ENCODE data around the gene PTPRN. TPM values are rescaled to one million over a fixed set of nuclear protein-coding genes. Genes with fewer than 3 reads are reported as not detected.

The PTPRN gene
- total RNA-seq, 4 donors from 2014 or later: not detected

DNA sequence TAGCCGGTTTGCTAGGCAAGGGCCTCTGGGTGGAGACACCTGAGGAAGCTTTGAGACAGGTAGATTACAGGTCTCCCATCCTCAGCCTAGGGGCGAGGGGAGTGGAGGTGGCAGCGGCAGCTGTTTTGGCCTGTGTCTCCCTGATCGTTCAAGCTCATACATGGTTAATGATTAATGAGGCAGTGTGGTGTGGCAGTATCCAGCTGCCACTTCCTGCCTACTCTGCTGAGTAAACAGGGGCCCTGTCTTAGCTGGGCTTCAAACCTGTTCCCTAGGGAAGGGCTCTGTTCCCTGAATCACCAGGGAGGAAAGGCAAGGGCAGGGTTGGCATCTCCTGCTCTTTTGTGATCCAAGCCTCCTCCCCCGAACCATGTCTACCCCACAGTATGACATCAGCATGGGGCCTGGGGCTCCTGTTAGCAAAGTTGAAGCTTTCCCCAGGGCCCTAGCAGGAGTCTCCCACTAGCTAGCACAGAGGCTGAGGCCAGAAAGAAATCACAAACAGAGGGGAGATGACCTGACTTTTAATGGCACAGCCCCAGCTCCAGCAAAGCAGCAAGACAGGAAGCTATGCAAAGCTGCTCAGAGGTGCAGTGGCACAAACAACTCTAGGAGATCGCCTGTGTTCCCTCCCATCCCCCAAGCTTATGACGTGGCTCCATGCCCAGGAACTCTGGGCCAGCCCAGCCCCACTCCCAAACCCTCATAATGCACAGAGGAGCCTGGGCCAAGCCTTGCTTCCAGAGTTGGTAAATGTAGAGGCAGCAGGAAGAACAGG, 59.8 kb downstream of the PTPRN start:
- TF ChIP-seq EP300 (IDR thresholded peaks at IDR 0.05) (no peak), POLR2AphosphoS5 (IDR thresholded peaks at IDR 0.05) (peak in 2 of 3 donors; percentile 15 to 74)
- Histone ChIP-seq H3K4me3 (peak overlapping the region; percentile 23), H3K4me1 (peaks cover 92% of the 10 kb centered on the region), H3K27ac (peak overlapping the region; percentile 86), H3K27me3 (no peaks in the 10 kb centered on the region), H3K9me3 (no peaks in the 10 kb centered on the region), H3K36me3 (peaks cover 20% of the 10 kb centered on the region)
- DNase-seq (ENCODE audit: low spot score in 2 of 2): peak; percentile 87 to 89
- 14% methylated on average over 6 of the region's 7 CpGs for WGBS

DNA sequence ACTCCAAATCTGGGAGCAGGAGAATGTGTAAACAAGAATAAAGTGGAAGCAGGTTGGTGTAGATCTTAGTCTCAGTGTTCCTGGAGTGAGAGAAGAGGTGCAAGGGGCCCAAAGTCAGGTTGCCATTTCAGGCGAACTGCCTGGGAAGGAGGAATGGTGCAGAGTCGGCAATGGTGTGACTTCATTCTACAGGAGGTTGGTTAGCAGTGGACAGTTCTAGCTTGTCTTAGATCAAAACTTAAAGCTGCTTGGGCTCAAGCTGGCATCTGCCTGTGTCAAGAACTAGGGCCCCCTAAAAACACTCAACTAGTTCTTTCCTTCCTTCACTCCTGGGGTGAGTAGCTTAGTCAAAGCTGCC, 60.4 kb downstream of the PTPRN start:
- Histone ChIP-seq H3K4me3 (peak overlapping the region; percentile 17), H3K36me3 (peaks cover 20% of the 10 kb centered on the region), H3K4me1 (peaks cover 89% of the 10 kb centered on the region), H3K27ac (peak overlapping the region; percentile 86), H3K27me3 (no peaks in the 10 kb centered on the region), H3K9me3 (no peaks in the 10 kb centered on the region)
- DNase-seq (ENCODE audit: low spot score in 2 of 2): no peak
- WGBS: 41% methylated on average over 2 of the region's 2 CpGs
- TF ChIP-seq, protein P1, sequence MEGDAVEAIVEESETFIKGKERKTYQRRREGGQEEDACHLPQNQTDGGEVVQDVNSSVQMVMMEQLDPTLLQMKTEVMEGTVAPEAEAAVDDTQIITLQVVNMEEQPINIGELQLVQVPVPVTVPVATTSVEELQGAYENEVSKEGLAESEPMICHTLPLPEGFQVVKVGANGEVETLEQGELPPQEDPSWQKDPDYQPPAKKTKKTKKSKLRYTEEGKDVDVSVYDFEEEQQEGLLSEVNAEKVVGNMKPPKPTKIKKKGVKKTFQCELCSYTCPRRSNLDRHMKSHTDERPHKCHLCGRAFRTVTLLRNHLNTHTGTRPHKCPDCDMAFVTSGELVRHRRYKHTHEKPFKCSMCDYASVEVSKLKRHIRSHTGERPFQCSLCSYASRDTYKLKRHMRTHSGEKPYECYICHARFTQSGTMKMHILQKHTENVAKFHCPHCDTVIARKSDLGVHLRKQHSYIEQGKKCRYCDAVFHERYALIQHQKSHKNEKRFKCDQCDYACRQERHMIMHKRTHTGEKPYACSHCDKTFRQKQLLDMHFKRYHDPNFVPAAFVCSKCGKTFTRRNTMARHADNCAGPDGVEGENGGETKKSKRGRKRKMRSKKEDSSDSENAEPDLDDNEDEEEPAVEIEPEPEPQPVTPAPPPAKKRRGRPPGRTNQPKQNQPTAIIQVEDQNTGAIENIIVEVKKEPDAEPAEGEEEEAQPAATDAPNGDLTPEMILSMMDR (IDR thresholded peaks at IDR 0.05): no peak
- TF ChIP-seq EP300 (IDR thresholded peaks at IDR 0.05): no peak
- no peak for TF ChIP-seq POLR2A (IDR thresholded peaks at IDR 0.05)
- TF ChIP-seq POLR2AphosphoS5 (IDR thresholded peaks at IDR 0.05): no peak

DNA sequence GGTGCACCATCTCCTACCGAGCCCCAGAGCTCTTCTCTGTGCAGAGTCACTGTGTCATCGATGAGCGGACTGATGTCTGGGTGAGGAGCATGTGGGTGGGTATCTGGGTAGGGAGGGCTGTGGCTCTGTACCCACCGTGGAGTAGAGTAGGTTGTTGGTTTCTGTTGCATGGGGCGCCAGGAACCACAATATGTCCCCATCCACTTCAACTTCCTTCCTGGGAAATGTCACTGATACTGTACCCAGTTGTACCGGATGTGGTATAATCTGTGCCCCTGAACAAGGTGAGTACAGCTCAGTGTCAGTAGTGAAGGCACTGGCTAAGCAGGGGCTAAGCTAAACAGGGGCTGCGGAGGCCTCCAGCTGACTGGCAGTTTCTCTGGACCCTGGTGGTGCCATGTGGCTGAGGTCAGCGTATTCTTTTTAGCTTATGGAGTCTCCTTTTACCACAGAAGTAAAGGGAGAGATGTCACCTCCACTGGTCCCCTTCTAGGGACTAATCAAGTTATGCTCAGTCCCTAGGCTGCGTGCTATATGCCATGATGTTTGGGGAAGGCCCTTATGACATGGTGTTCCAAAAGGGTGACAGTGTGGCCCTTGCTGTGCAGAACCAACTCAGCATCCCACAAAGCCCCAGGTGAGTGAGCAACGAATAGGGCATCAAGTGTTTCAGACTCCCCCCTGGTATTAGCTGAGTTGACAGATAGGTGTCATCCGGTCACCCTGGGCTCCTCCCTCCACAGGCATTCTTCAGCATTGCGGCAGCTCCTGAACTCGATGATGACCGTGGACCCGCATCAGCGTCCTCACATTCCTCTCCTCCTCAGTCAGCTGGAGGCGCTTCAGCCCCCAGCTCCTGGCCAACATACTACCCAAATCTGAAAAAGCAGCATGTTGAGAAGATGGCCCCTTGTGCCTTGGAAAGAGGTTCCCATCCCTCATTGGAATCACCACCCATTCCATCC, 61.2 kb downstream of the PTPRN start:
- Histone ChIP-seq H3K4me1 (peaks cover 90% of the 10 kb centered on the region), H3K27me3 (no peaks in the 10 kb centered on the region), H3K36me3 (peaks cover 20% of the 10 kb centered on the region), H3K4me3 (peak overlapping the region; percentile 17), H3K9me3 (no peaks in the 10 kb centered on the region), H3K27ac (peak overlapping the region; percentile 86)
- TF ChIP-seq, protein P1 (IDR thresholded peaks at IDR 0.05): no peak
- no peak for TF ChIP-seq EP300 (IDR thresholded peaks at IDR 0.05)
- TF ChIP-seq POLR2A (IDR thresholded peaks at IDR 0.05): no peak
- TF ChIP-seq POLR2AphosphoS5 (IDR thresholded peaks at IDR 0.05): no peak
- DNase-seq (ENCODE audit: low spot score in 2 of 2): no peak
- 89% methylated on average over 14 of the region's 17 CpGs for WGBS

DNA sequence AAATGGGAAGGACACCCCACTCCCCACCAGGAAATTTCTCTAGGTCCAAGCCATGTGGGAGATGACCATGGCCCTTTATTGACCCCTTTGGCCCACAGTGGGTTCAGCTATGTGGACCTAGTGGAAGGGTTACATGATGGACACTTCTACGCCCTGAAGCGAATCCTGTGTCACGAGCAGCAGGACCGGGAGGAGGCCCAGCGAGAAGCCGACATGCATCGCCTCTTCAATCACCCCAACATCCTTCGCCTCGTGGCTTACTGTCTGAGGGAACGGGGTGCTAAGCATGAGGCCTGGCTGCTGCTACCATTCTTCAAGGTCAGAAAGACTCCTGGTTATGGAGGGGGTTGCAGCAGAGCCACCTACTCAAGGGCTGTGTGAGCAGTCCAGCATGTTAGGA, 62.6 kb downstream of the PTPRN start:
- Histone ChIP-seq H3K9me3 (no peaks in the 10 kb centered on the region), H3K4me1 (peaks cover 77% of the 10 kb centered on the region), H3K36me3 (peaks cover 20% of the 10 kb centered on the region), H3K4me3 (no peak overlapping the region), H3K27me3 (no peaks in the 10 kb centered on the region), H3K27ac (peak overlapping the region; percentile 86)
- no peak for DNase-seq (ENCODE audit: low spot score in 2 of 2)
- TF ChIP-seq EP300 (IDR thresholded peaks at IDR 0.05) (no peak), POLR2A (IDR thresholded peaks at IDR 0.05) (no peak), POLR2AphosphoS5 (IDR thresholded peaks at IDR 0.05) (no peak)
- TF ChIP-seq, protein P1 (IDR thresholded peaks at IDR 0.05): no peak
- 90% methylated on average over 10 of the region's 10 CpGs for WGBS

DNA sequence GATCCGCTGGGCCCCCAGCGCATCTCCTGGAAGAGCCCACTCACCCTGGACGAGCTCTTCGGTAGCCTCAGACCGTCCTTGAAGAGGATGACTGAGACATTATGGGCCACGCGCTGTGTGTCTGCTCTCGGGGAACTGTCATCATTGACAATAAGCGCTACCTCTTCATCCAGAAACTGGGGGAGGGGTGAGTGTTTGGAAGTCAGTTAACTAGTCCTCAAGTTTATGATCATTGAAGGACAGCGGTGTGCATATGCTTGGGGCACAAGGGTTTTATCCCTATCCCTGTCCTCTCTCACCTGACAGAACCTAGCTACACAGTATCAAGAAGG, 63.3 kb downstream of the PTPRN start:
- no peaks in the 10 kb centered on the region for H3K27me3 ChIP-seq
- no peaks in the 10 kb centered on the region for H3K9me3 ChIP-seq
- peaks cover 70% of the 10 kb centered on the region for H3K4me1 ChIP-seq
- DNase-seq (ENCODE audit: low spot score in 2 of 2): no peak
- peak overlapping the region; percentile 81 for H3K4me3 ChIP-seq
- WGBS: 15% methylated on average over 9 of the region's 10 CpGs
- H3K27ac ChIP-seq: peak overlapping the region; percentile 84
- H3K36me3 ChIP-seq: peaks cover 18% of the 10 kb centered on the region
- TF ChIP-seq POLR2AphosphoS5 (IDR thresholded peaks at IDR 0.05) (no peak), EP300 (IDR thresholded peaks at IDR 0.05) (no peak), POLR2A (IDR thresholded peaks at IDR 0.05) (no peak)
- TF ChIP-seq, protein P1 (IDR thresholded peaks at IDR 0.05): no peak

Data from suprapubic skin (tissue), 4 donors.